Heart left ventricle (tissue), 13 donors: Measurements from ENCODE around the gene TTLL11.

Experiments used
- CTCF ChIP-seq, 12 donors: fragments of 200-600 bp; sonication (generic) in 4 of 12; IDR thresholded peaks; one replicate each; pipeline versions ENCODE4 v1.5.0 to v1.8.0; 2018 to 2022; ENCODE audit warnings: antibody characterized with exemption in 12 of 12, mild to moderate bottlenecking in 5 of 12
- POLR2A ChIP-seq, 2 donors: fragments of 450-650 bp; IDR thresholded peaks; one replicate each; pipeline ENCODE4 v1.6.1; 2017; ENCODE audit warnings: antibody characterized with exemption in 2 of 2, mild to moderate bottlenecking in 2 of 2, moderate library complexity in 2 of 2
- donor health status: ischemic (EF 13 %, LVEDD 7.1; RV severe dilation, severe dysfunction).
- donor health status: DM: no; HTN: yes; CAD: no.
- donor health status: DM: no; HTN: no; CAD: no.
- donor health status: ischemic (EF 25% LVEDD 6.9; RV normal size, moderate dysfunction).
- donor health status: ischemic (EF 25% LVEDD 5.7; RV mildly dilated, moderate dysfunction).
- donor health status: ischemic (EF 35%, LVEDD 5.7; RV mildly dilated, moderate dysfunction).
- donor health status: nonischemic (EF 11% LVEDD 7.7; RV severe dilation, severe dysfunction).
- donor health status: DM: yes; HTN: yes; CAD: no.
- donor health status: PGD.
- donor health status: ischemic (EF 29% LVEDD 5.4; RV normal size, mild dysfunction).
- donor health status: nonischemic (EF 23%, LVEDD 6.1; RV moderate dilation, normal function).

- TF ChIP-seq CTCF (IDR thresholded peaks at IDR 0.05) (no peak), POLR2A (IDR thresholded peaks at IDR 0.05) (no peak)
These were observed 316.9 kb downstream of the TTLL11 start for GRCh38 chr9:121776001-121776738.
